ENCODE results near the gene TM9SF1.

Gene TM9SF1

GRCh38 chr14:24147761-24148428 is 47.3 kb downstream of the TM9SF1 start:
- no peak for DNase-seq

DNA sequence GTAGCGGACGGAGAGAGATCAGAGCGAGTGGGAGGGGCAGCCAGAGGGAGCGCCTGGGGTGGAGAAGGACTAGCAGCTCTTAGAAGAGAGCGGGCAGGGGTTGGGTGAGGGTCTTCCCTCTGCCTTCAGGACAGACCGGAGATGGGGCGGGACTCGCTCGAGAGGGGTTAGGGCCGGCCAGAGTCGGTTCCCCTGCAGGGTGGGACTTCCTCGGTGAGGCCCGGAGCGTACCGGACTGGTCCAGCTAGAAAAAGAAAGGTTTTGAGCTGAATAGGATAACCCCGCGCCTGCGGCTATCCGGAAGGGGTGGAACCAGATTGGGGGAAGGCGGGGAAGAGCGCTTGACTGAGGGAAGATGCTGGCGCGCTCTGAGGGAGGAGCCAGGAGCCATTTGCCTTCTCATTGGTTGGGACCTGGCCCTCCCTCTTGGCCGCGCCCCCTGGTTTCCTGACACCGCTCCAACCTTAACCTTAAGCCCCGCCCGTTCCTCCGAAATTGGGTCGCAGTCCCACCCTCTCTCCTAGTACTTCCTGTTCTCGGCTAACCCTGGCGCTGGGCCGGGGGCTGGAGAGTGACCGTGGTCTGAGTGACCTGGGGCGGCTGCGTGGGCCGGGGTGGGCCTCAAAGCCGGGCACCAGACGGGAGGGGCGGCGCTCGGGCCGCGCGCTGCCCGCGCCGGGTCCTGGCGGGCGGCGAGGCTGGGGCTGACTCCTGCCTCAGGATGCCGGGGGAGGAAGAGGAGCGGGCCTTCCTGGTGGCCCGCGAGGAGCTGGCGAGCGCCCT is 48.1 kb downstream of the TM9SF1 start, which contains the start of gene RNF31:
Gene RNF31, plus strand, starts transcription at position 521 of the 783 bp plus-strand sequence. Its CDS starts 201 bp downstream, at position 722.
- peak; percentile 97 for DNase-seq

- DNase-seq, result peak; percentile 95
Observed at GRCh38 chr14:24146453-24146977, 48.7 kb downstream of the TM9SF1 start, which contains the start of gene PSME2. PSME2 (minus strand) TSS chr14:24146610; CDS start chr14:24146581, 29 bp downstream.

- no peak for DNase-seq
Observed at GRCh38 chr14:24145690-24146452, 49.4 kb downstream of the TM9SF1 start.

- no peak for DNase-seq
Observed at GRCh38 chr14:24145219-24145618, 50.0 kb downstream of the TM9SF1 start.

DNA sequence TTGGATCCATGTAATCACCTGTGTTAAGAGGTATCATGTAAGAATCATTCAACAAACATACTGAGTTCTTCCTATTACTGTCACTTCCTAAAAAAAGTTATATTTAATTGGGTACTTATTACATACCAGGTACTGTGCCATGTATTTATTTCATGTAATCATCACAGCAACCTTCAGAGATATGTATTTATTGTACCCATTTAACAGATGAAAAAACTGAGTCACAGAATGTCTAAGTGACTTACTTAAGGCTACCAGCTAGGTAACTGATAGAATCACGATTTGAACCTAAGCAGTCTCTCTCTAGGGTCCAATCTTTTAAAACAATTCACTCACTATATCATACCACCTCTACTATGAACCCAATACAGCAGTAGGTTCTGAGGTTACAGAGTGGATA is 50.8 kb downstream of the TM9SF1 start:
- no peak for DNase-seq

DNA sequence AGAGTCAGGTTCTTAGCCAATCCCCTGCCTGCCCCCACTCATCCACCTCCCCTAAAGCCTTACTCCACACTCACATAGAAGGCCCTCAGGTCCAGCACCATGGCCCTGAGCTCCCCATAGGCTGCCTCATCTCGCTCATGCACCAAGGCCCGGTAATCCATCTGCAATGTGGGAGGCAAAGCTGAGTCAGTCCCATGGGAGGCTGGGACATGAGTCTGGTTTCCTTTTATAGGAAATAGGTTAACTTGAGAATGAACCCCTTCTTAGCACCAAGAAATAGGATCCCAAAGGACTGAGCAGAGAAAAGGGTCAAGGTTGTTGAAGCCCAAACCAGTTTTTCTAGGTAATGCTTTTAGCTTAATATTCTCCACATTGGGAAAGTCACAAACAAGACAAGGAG is 51.7 kb downstream of the TM9SF1 start:
- DNase-seq, result no peak

DNA sequence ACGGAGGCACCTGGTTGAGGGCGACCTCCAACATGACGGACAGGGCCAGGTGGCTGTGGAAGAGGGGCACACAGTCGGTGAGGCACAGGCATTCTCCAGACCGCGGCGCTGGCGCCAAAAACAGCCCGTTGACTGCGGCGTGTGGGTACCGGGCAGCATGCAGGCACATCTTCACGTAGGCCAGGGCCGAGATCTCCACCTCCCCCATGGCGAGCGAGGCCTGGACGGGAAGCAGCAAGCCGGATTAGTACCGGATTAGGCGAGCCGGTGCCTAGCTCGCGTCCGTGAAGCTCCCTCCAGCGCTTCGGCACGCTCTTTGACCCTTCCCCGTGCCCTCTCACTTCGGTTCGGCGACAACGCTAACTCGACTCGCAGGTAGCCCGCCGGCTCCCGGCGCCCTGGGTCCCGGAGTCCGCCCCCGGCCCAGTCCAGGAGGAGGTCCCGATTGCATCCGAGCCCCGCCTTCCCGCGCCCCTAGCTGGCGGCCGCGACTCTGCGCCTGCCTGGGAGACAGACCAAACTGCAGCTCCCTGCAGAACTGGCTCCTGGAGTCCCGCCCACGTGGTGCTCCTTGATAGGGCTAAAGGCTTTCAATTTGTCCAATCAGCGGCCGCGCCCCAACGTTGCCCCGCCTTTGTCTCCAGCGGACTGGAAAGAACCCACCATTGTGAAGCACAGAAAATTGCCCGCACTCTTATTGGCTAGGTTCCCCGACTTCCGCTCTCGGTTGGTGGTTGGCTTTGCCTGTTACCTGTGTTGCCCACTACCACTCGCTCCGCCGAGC is 54.0 kb downstream of the TM9SF1 start, which contains the start of gene EMC9:
Gene EMC9, minus strand, starts transcription at position 495 of the 784 bp plus-strand sequence. Its CDS starts 287 bp downstream, at position 208.
- peak; percentile 98 for DNase-seq

DNA sequence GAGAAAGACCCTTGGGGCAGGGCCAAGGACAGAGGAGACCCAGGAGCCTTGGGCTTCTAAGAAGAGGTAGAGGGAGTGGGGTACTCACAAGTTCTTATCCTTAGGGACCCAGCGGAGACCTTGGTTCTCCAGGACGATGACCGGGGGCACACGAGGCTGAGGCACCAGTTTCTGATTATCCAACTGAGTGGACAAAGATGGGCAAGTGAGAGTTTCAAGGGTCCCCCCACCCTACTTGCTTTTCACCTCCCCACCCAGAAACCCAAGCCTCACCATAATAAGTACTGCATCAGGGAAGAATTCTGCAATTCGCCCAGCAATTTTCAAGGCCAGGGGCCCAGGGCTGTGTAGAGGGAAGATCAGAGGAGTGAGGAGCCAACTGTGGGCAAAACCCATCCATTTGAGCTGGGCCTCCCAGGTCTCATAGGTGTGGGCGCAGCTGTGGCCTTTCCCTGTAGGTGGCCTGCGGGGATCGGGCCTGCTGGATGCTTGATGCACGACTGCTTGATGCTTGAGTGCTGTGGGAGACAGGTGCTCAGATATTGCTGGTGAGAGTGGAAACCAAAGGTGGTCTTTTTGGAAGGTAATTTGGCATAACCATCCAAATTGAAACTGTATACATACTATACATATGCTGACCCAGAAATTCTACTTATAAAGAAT is 55.8 kb downstream of the TM9SF1 start:
- no peak for DNase-seq

All from NCI-H2029 treated with DMSO at 0.1 percent for 48 hours (cell line).